ENCODE results near the gene ZNF112.
"Not testable (repeated sequence)": the region's sequence is repeated elsewhere in the genome, so short reads cannot be mapped to it uniquely, and the experiment has no call there.

ZNF112 gene

GRCh38 chr19:44356383-44357111 lies at the start of gene ZNF112:
TSS of gene ZNF112 (minus strand) at chr19:44356680. CDS start at chr19:44340539, 16,141 bp downstream.
- no peak for ATAC-seq

GRCh38 chr19:44401139-44402115 lies 44.9 kb upstream of the ZNF112 start, which contains the start of gene ZNF285:
TSS of gene ZNF285 (minus strand) at chr19:44401608. CDS start at chr19:44397213, 4,395 bp downstream.
- peak; percentile 86 to 91 for ATAC-seq

DNA sequence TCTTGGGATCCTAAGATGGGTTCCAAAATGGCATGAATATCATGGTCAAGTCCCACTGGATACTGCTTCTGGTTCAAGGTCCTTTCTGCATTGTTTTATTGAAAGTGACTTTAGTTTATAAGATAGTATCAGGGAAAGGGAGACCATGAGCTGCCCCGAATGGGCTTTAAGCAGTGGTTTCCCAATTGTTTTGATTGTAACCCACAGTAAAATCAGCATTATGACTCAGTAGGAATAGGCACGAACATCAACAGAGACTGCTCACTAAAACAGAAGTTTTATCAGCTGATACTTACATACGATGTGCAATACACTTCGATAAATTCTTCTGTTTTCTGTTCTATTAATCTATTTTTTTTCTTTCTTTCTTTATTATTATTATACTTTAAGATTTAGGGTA lies 32.8 kb upstream of the ZNF112 start:
- not testable (repeated sequence) for ATAC-seq

DNA sequence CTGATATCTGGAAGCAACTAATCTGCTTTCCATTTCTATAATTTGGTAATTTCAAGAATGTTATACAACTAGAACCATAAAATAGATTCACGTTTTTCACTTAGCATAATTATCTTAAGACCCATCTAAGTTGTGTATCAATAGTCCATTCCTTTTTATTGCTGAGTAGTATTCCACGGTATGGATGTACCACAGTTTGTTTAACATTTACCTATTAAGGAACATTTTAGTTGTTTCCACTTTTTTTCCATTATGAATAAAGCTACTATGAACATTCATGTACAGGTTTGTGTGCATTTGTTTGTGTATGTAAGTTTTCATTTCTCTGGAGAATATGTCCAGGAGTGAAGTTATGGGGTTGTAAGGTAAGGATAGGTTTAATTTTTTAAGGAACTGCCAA lies 18.3 kb upstream of the ZNF112 start:
- ATAC-seq, result no peak

DNA sequence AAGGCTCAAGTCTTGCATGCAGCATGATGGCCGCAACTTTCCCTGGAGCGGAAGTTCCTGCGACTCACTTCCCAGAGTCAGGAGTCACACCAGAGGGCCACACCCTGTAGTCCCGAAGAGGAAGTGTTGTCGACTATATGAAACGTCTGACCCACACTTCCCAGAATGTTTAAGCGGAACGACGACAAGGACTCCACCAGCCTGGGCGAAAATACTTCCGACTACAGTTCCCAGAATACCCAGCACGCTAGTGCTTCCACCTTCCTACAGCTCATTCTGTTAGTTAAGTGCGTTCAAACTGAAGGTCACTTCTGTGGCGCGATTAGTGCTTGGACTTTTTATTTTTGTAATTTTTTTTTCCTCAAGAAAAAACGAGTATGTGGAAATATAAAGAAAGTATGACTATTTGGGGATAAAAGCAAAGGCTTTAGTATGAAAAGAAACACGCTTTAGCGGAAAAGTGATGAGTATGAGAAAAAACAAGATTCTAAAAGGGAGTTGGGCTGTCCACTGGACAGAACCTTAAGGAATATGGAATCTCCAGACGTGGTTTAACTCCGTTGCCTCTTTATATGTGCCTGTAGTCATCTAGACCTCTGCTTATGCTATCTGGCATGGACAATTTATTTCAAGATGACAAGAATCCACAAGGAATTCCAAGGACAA lies 15.5 kb upstream of the ZNF112 start:
- no peak for ATAC-seq

GRCh38 chr19:44367024-44367423 lies 10.5 kb upstream of the ZNF112 start:
- ATAC-seq, result no peak

DNA sequence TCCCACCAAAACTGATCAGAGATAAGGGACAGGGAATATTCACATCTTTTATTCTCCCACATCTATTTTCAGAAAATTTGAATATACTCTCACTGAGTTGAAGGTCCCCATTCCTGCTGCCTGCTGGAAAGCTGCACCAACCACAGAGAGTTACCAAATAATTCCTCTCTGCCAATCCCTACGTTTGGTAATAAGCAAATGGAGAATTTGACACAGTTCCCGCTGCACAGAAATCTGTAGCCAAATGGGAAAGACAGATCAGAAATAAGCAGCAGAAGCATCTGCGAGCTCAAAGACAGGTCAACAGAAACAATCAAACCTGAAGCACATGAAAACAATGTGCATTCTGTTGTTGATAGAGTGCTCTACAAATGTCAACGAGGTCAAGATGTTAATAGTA lies 9.9 kb downstream of the ZNF112 start:
- no peak for ATAC-seq

GRCh38 chr19:44345959-44346358 lies 10.5 kb downstream of the ZNF112 start:
- ATAC-seq, result no peak

- ATAC-seq, result no peak
These were observed 12.2 kb downstream of the ZNF112 start for GRCh38 chr19:44344255-44344654.

DNA sequence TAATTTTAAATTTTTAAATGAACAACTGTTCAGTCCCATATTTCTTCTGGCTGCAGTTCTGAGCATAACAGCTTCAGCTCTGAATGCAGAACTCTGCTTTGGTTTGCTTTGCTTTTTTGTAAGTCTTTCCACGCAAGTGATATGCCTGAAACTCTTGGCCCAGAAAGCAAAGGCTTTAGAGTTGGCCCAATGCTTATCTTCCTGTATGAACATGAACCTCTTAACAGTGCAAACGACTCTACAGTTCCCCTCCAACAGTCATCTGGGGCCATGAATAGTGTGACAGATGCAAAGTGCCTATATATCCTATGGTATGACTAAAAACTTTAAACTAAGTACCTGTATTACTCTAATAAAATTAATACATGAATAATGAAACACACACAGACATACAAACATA lies 14.7 kb downstream of the ZNF112 start:
- no peak for ATAC-seq

- not testable (repeated sequence) for ATAC-seq
These were observed 21.8 kb downstream of the ZNF112 start for GRCh38 chr19:44334639-44335038.

DNA sequence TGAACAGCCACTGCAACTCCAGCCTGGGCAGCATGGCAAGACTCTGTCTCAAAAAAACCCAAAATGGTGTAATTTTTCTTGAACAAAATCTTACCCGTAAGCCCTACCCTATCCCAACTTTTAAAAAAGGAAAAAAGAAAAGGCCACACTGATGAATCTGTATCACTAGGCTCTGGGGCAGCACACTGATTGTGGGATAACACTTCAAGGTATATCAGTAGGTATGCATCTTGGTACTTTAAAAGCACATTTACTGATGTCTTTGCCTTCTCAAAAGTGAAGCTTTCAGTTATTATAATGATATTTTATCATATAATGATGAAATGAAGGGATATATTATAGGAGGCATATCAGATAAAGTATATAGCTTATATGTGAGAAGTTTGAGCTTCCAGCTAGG lies 24.3 kb downstream of the ZNF112 start:
- no peak for ATAC-seq

DNA sequence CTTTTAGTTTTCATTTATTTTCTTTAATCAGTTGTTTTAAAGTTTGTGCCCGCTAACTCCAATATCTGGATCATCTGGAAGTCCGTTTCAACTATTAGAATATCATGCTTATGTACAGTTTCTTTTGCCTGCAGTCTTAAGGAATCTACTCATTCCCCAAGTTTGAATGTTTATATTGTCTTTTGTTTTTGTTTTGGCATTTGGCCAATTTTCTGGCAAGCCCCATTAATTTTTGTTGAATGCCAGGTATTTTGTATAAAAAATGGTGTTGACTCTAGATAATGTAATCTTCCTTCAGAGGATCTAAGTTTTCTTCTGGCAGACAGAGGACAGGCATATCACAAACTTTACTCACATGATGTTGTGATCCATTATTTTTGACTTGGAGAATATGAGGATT lies 40.6 kb downstream of the ZNF112 start:
- no peak for ATAC-seq

DNA sequence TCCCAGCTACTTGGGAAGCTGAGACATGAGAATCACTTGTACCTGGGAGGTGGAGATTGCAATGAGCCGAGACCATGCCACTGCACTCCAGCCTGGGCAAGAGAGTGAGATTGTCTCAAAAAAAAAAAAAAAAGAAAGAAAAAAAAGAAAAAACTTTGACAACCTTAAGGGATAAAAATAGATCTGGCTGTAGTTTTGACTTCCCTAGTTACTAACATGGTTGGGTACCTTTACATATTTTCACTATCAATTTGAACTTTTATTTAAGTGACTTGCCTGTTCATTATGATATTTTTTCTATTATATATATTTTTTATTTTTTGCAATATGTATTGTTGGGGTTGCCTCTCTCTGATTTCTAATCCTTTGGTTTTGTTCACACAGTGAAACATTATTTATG lies 43.2 kb downstream of the ZNF112 start:
- no peak for ATAC-seq

DNA sequence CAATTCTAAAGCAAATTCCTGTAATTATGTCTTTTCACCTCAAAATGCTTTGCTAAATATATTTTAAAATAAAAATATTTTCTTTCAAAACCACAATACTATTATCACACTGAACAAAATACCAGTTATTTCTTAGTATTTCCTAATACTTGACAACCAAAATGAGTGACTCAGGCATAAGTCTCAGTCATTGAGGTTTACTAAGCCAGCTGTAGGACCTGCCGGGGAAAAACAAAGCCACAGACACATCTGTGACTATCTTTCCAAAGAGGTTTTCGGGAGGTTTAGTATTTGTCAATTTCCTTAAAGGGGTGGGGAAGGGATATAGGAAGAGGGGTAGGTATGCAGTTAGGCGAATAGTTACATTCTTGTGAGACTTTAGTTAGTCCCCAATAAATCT lies 48.5 kb downstream of the ZNF112 start:
- no peak for ATAC-seq

DNA sequence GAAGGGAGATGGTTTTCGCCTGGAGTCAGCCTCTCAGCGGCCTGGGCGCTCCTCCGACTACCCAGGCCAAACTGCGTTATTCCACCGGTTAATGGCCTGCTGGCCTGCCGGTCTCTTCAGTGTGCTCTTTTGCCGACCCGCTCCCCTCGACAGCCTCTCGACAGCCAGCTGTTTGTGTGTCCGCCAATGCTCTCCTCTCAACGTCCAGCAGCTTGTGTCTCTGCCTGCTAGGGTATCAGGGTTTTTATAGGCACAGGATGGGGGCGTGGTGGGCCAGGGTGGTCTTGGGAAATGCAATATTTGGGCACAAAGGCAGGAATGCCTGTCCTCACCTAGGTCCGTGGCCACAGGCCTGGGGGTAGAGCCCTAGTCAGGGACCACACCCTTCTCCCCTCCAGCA lies 50.2 kb downstream of the ZNF112 start:
- no peak for ATAC-seq

DNA sequence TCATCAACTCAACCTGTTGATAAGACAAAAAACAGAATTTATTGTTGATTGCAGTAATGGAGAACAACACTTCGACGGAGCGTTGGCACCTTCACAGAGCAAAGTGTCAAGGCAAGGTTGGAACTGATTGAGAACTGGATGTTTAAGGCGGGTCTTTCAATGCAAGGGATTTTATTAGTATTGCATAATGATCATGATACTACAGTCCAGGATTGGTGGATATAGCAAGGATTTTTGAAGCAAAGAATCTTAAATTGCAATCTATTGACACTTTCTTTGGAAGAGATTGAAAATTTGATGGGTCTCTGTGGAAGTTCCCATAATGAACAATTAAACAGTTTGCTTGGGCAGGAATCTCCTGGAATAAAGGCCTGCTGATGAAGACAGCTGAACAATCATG lies 51.0 kb downstream of the ZNF112 start:
- no peak for ATAC-seq

GRCh38 chr19:44304659-44305193 lies 51.8 kb downstream of the ZNF112 start, which contains the start of gene ZNF235:
TSS of gene ZNF235 (minus strand) at chr19:44305025. CDS start at chr19:44303404, 1,621 bp downstream.
- peak; percentile 97 to 99 for ATAC-seq

GRCh38 chr19:44303976-44304568 lies 52.4 kb downstream of the ZNF112 start:
- ATAC-seq, result peak; percentile 40 to 44

DNA sequence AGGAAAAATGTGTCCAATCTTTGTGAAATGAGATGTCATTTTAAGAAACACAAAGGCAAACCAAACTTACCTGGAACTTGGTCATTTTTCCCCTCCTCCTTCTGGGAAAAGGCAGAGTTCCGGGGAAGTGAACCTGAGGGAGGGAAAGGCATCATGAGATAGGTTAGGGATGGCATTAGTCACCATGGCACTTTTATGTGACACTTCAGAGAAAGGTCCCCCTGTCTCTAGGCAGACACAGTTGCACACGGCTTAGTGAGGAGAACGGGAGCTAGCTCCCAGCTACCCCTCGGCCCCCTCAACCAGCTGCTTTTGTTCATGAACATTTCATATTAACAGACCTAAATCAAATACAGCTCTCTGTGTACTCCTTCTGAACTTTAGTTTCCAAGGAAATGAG lies 53.2 kb downstream of the ZNF112 start:
- no peak for ATAC-seq

DNA sequence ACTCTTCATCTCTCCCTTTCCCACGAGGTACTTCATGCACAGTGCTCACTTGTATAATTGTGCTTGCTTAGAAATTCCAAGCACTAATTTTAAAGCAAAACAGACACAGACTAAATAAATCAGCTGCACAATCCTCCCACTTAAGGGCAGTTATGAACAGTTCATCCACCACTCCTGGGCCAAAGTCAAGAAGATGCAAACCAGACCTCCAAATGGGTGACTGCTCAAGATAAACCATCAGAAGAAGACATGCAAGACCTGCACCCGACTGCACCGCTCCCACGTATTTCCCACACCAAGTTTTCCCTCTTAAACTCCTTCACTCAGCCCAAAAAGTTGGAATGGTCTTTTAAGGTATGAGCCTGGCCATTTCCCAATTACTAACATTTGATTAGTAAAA lies 71.5 kb downstream of the ZNF112 start:
- ATAC-seq, result no peak

DNA sequence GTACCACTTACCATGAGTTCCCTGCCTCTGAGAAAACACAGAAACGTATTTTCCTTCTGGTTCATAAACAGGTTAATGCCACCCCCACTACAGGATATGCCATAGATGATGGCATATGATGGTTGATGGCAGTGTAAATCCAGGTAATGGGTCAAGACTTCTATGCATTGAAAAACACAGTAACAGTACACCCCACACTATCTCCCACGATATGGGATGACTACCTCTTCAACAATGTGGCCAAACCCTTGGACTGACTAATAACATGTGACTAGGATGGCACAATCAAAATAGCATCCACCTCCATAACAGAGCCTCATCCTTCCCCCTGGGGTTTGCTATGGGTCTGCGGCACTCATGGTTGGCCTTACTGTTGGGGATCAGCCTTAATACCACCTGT lies 73.6 kb downstream of the ZNF112 start:
- ATAC-seq, result no peak
